Activated naive CD4-positive, alpha-beta T cell treated with anti-CD3 and anti-CD28 coated beads, Interleukin-2, amount 50 U/mL, for 24 hours (primary cell): ENCODE measurements around the gene CRYL1.
A peak's percentile ranks its signal among the peaks of the same experiment; 100 is the strongest.

Source experiments
- H3K27ac Mint-ChIP-seq: one replicate; pipeline ENCODE4 v1.8.0; 2021; ENCODE audit warnings: mild to moderate bottlenecking, mixed read lengths
- H3K27me3 Mint-ChIP-seq: one replicate; pipeline ENCODE4 v1.8.0; 2021; ENCODE audit warnings: mixed read lengths
- H3K36me3 Mint-ChIP-seq: one replicate; pipeline ENCODE4 v1.8.0; 2021; ENCODE audit warnings: mixed read lengths
- H3K4me1 Mint-ChIP-seq: one replicate; pipeline ENCODE4 v1.8.0; 2021; ENCODE audit warnings: mixed read lengths
- H3K4me3 Mint-ChIP-seq: one replicate; pipeline ENCODE4 v1.8.0; 2021; ENCODE audit warnings: mild to moderate bottlenecking, mixed read lengths
- H3K9me3 Mint-ChIP-seq: one replicate; pipeline ENCODE4 v1.8.0; 2021; ENCODE audit warnings: mixed read lengths

Gene CRYL1

GRCh38 chr13:20397896-20398295 lies 127.8 kb downstream of the CRYL1 start:
- Mint-ChIP-seq H3K36me3 (peaks cover 2% of the 10 kb centered on the region), H3K9me3 (no peaks in the 10 kb centered on the region), H3K27me3 (no peaks in the 10 kb centered on the region), H3K27ac (no peak overlapping the region), H3K4me3 (no peak overlapping the region), H3K4me1 (peaks cover 7% of the 10 kb centered on the region)

- no peaks in the 10 kb centered on the region for H3K9me3 Mint-ChIP-seq
- H3K36me3 Mint-ChIP-seq = peaks cover 2% of the 10 kb centered on the region
- H3K27ac Mint-ChIP-seq = no peak overlapping the region
- no peaks in the 10 kb centered on the region for H3K27me3 Mint-ChIP-seq
- H3K4me1 Mint-ChIP-seq = no peaks in the 10 kb centered on the region
- no peak overlapping the region for H3K4me3 Mint-ChIP-seq
Measured at GRCh38 chr13:20395061-20395916, 130.4 kb downstream of the CRYL1 start.

- no peaks in the 10 kb centered on the region for H3K27me3 Mint-ChIP-seq
- no peaks in the 10 kb centered on the region for H3K4me1 Mint-ChIP-seq
- peaks cover 2% of the 10 kb centered on the region for H3K36me3 Mint-ChIP-seq
- no peak overlapping the region for H3K27ac Mint-ChIP-seq
- no peak overlapping the region for H3K4me3 Mint-ChIP-seq
- H3K9me3 Mint-ChIP-seq = no peaks in the 10 kb centered on the region
Measured at GRCh38 chr13:20394506-20394905, 131.2 kb downstream of the CRYL1 start.

- Mint-ChIP-seq H3K27me3 (no peaks in the 10 kb centered on the region), H3K4me3 (no peak overlapping the region), H3K4me1 (no peaks in the 10 kb centered on the region), H3K9me3 (no peaks in the 10 kb centered on the region), H3K27ac (no peak overlapping the region), H3K36me3 (peaks cover 2% of the 10 kb centered on the region)
Measured at GRCh38 chr13:20394169-20394501, 131.5 kb downstream of the CRYL1 start.

- no peaks in the 10 kb centered on the region for H3K9me3 Mint-ChIP-seq
- no peak overlapping the region for H3K4me3 Mint-ChIP-seq
- no peaks in the 10 kb centered on the region for H3K27me3 Mint-ChIP-seq
- H3K4me1 Mint-ChIP-seq = no peaks in the 10 kb centered on the region
- H3K36me3 Mint-ChIP-seq = peaks cover 2% of the 10 kb centered on the region
- no peak overlapping the region for H3K27ac Mint-ChIP-seq
Measured at GRCh38 chr13:20393273-20394168, 132.1 kb downstream of the CRYL1 start.

- no peak overlapping the region for H3K4me3 Mint-ChIP-seq
- H3K9me3 Mint-ChIP-seq = no peaks in the 10 kb centered on the region
- no peak overlapping the region for H3K27ac Mint-ChIP-seq
- H3K27me3 Mint-ChIP-seq = no peaks in the 10 kb centered on the region
- H3K4me1 Mint-ChIP-seq = peaks cover 5% of the 10 kb centered on the region
- peaks cover 2% of the 10 kb centered on the region for H3K36me3 Mint-ChIP-seq
Measured at GRCh38 chr13:20392530-20392929, 133.1 kb downstream of the CRYL1 start.

- H3K27ac Mint-ChIP-seq = no peak overlapping the region
- peaks cover 5% of the 10 kb centered on the region for H3K36me3 Mint-ChIP-seq
- H3K4me1 Mint-ChIP-seq = peaks cover 10% of the 10 kb centered on the region
- H3K27me3 Mint-ChIP-seq = no peaks in the 10 kb centered on the region
- no peak overlapping the region for H3K4me3 Mint-ChIP-seq
- H3K9me3 Mint-ChIP-seq = no peaks in the 10 kb centered on the region
Measured at GRCh38 chr13:20391597-20392452, 133.8 kb downstream of the CRYL1 start.

- Mint-ChIP-seq H3K4me3 (no peak overlapping the region), H3K4me1 (peaks cover 10% of the 10 kb centered on the region), H3K36me3 (peaks cover 3% of the 10 kb centered on the region), H3K27me3 (no peaks in the 10 kb centered on the region), H3K9me3 (no peaks in the 10 kb centered on the region), H3K27ac (no peak overlapping the region)
Measured at GRCh38 chr13:20390526-20391175, 135.0 kb downstream of the CRYL1 start.

GRCh38 chr13:20389696-20390525 lies 135.7 kb downstream of the CRYL1 start:
- Mint-ChIP-seq H3K4me1 (peaks cover 10% of the 10 kb centered on the region), H3K36me3 (peaks cover 3% of the 10 kb centered on the region), H3K9me3 (no peaks in the 10 kb centered on the region), H3K27me3 (no peaks in the 10 kb centered on the region), H3K27ac (no peak overlapping the region), H3K4me3 (no peak overlapping the region)

GRCh38 chr13:20388184-20388583 lies 137.5 kb downstream of the CRYL1 start:
- no peaks in the 10 kb centered on the region for H3K27me3 Mint-ChIP-seq
- peaks cover 10% of the 10 kb centered on the region for H3K4me1 Mint-ChIP-seq
- peaks cover 3% of the 10 kb centered on the region for H3K36me3 Mint-ChIP-seq
- H3K9me3 Mint-ChIP-seq = no peaks in the 10 kb centered on the region
- no peak overlapping the region for H3K4me3 Mint-ChIP-seq
- H3K27ac Mint-ChIP-seq = no peak overlapping the region

GRCh38 chr13:20387441-20387971 lies 138.2 kb downstream of the CRYL1 start:
- peaks cover 3% of the 10 kb centered on the region for H3K36me3 Mint-ChIP-seq
- no peaks in the 10 kb centered on the region for H3K27me3 Mint-ChIP-seq
- peaks cover 10% of the 10 kb centered on the region for H3K4me1 Mint-ChIP-seq
- no peaks in the 10 kb centered on the region for H3K9me3 Mint-ChIP-seq
- no peak overlapping the region for H3K4me3 Mint-ChIP-seq
- peak overlapping the region; percentile 19 for H3K27ac Mint-ChIP-seq

- H3K9me3 Mint-ChIP-seq = no peaks in the 10 kb centered on the region
- peak overlapping the region; percentile 19 for H3K27ac Mint-ChIP-seq
- no peak overlapping the region for H3K4me3 Mint-ChIP-seq
- no peaks in the 10 kb centered on the region for H3K27me3 Mint-ChIP-seq
- peaks cover 3% of the 10 kb centered on the region for H3K36me3 Mint-ChIP-seq
- peaks cover 10% of the 10 kb centered on the region for H3K4me1 Mint-ChIP-seq
Measured at GRCh38 chr13:20387006-20387405, 138.7 kb downstream of the CRYL1 start.

- Mint-ChIP-seq H3K27me3 (no peaks in the 10 kb centered on the region), H3K4me3 (no peak overlapping the region), H3K27ac (no peak overlapping the region), H3K4me1 (peaks cover 10% of the 10 kb centered on the region), H3K36me3 (peaks cover 3% of the 10 kb centered on the region), H3K9me3 (no peaks in the 10 kb centered on the region)
Measured at GRCh38 chr13:20383058-20383457, 142.6 kb downstream of the CRYL1 start.

- Mint-ChIP-seq H3K9me3 (no peaks in the 10 kb centered on the region), H3K36me3 (no peaks in the 10 kb centered on the region), H3K4me1 (no peaks in the 10 kb centered on the region), H3K4me3 (no peak overlapping the region), H3K27ac (no peak overlapping the region), H3K27me3 (no peaks in the 10 kb centered on the region)
Measured at GRCh38 chr13:20381401-20381800, 144.3 kb downstream of the CRYL1 start.
